GM21528 (cell line): ENCODE results near the gene SERPIND1.

ENCODE experiments used
- ATAC-seq: cut with Tn5 transposase; IDR thresholded peaks from one replicate; pipeline ENCODE4 v1.9.1; 2021; ENCODE audit warnings: mild to moderate bottlenecking, moderate library complexity; ENCODE audit not compliant: unreplicated experiment, low FRiP score

SERPIND1 gene

GRCh38 chr22:20771918-20772625 is 1.8 kb upstream of the SERPIND1 start:
- ATAC-seq = no peak

DNA sequence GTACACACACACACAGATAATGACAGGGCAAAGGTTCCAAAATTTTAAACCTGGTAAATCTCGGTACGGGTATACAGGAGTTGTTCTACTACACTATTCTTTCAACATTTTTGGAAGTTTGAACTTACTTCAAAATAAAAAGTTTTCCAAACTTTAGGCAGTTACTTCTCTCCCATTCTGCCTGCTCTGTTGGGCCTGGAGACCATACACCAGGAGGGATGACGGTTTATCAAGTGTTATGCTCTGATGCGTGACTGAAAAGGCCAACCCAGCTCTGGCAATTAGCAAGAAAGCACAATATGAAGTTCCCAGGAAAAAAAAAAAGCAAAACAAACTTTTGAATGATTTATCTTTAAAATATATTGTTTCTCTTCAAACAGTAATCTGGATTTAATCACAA is 969 bp downstream of the SERPIND1 start:
- no peak for ATAC-seq

DNA sequence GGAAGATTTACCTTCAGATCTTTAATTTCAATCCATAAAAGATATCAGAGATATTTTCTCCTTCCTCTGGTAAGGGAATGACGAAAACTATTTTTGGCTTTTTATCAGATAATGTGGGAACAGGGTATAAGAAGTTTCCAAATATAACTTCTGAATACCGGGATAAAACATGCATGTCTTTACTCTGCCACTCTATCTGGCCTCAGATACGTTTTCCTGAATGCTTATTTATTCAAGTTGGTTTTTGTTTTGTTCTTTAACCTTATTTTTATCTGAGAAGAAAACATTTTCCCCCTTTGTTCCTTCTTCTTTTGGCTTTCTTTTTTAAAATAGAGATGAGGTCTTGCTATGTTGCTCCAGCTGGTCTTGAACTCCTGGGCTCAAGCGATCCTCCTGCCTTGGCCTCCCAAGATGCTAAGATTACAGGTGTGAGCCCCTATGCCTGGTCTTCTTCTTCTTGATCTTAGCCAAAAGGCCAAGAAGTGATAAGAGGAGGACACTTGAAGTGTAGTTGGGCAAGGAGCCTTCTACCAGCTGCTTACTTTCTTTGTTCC is 1.5 kb downstream of the SERPIND1 start:
- no peak for ATAC-seq

DNA sequence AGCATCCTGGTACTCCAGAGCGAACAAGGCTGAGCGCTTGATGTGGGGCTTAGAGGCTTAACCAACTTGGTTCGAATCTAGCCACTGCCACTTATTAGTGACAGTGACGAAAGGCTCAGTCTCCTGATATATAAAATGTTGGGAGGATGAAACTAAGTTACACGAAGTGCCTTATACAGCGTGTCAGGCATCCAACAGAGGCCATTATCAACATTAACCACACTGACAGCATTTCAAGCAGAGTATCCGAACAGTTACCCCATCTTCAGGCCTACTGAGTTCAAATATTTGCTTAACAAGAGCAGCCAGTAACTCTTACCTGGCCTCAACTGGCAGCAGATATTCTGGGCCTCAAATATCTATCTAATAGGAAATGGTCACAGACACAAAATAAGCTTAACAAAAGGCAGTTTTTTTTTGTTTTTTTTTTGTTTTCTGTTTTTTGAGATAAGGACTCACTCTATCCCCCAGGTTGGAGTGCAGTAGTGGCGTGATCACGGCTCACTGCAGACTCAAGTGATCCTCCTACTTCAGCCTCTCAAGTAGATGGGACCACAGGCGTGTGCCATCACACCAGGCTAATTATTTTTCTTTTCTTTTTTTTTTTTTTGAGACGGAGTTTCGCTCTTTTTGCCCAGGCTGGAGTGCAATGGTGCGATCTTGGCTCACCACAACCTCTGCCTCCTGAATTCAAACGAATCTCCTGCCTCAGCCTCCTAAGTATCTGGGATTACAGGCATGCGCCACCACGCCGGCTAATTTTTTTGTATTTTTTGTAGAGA is 2.9 kb downstream of the SERPIND1 start:
- ATAC-seq = no peak

DNA sequence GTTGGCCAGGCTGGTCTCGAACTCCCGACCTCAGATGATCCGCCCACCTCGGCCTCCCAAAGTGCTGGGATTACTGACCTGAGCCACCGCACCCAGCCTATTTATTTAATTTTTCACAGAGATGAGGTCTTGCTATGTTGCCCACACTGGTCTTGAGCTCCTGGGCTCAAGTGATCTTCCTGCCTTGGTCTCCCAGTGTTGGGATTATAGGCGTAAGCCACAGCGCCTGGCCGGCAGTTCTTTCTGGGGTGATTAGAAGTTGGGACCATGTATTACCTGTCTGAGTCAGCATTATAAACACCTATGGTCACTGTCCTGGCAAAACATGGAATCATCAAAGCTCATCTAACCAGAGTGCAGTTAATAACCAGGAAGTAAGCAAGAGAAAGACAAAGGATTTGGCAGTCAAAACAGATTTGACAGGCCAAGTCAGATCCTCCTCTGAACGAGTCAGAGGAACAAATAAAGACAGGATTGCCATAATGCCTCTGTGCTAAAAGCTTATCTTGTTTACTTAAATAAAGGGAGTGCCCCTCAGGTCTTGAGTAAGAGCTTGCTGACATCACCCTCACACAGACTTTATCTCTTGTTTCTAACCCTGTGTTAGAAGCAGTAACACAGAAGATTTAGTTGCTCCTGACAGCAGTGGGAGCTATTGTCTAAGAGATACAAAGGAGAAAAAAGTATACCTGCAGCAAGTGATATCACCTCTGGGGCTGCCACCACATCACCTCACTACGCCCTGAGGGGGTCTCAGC is 3.7 kb downstream of the SERPIND1 start:
- no peak for ATAC-seq

- no peak for ATAC-seq
Measured at GRCh38 chr22:20779014-20779817, 5.3 kb downstream of the SERPIND1 start.

- ATAC-seq = no peak
Measured at GRCh38 chr22:20779818-20780158, 5.9 kb downstream of the SERPIND1 start.

DNA sequence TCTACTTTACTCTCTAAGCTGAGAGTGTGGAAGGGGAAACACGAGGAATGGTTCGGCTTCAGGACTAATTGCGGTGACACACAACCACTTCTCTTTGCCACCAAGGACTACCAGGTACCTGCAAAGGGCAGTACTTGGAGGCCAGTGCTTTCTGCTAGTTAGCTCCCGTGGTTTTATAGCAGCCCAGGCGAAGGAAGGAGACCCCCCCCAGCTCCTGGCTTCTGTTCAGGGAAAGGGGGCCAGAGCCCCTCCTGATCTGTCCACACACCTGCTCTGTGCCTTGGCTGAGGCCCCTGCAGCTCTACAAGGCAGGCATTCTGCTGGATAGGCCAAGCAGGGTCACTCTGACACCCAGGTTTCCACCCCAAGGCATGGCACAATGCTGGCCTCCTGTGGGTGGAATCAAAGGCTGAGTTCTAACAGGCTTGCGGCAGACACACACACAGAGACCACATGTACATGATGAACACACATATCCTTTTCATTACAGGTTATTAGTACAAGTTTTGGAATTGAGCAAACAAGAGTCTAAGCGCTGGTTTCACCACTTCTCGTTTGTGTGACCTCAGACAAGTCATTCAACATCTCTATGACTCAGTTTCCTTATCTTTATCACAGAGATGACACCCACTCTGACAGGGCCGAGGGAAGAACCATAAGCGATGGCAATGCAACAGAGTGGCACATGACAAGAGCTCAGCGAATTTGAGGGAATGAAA is 7.5 kb downstream of the SERPIND1 start:
- ATAC-seq = no peak

DNA sequence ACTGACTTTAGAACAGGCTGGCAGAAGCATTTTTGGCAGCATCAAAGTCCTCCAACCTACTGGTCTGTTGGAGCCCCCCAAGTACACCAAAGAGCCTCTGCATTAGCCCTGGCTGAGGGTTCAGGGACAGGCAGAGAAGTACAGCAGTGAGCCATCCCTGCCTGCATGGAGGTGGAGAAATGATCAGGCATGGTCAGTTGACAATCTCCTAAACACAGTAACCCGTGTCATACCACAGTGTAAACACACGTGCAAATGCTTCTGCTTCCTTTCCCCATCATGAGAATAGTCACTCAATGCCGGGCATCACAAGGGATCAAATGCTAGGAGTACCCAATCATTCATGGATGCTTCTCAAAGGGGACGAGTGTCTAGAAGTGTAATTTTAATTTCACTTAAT is 8.2 kb downstream of the SERPIND1 start:
- ATAC-seq = no peak

GRCh38 chr22:20782596-20783299 is 8.8 kb downstream of the SERPIND1 start:
- no peak for ATAC-seq

- no peak for ATAC-seq
Measured at GRCh38 chr22:20783300-20783673, 9.4 kb downstream of the SERPIND1 start.

DNA sequence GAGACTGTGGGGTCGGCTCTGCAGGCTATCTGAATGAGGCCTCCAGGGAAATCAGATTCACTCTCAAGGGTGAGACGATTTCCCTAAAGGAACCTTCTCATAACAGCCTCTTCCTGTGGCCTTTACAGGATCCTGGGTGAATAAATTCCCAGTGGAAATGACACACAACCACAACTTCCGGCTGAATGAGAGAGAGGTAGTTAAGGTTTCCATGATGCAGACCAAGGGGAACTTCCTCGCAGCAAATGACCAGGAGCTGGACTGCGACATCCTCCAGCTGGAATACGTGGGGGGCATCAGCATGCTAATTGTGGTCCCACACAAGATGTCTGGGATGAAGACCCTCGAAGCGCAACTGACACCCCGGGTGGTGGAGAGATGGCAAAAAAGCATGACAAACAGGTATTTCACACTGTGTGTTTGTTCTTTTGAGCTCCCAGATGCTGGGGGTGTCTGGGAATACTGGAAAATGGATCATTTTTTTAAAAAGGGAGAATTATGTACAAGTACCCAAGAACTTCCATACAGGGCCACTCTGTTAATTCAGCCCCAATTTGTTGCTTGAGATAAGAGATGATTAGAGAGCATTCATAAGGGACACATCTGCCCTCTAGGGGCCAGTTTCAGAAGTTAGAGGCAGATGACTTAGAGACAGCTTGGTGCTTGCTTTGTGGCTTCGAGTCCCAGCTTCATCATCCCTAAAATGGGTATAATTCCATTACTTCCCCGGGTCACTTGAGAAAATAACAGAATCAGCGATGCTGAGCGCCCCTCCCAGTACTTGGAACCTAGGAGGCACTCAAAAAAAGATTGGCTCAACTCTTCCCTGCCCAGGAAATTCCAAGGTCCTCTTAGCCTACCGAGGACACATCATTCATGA is 10.2 kb downstream of the SERPIND1 start:
- no peak for ATAC-seq

DNA sequence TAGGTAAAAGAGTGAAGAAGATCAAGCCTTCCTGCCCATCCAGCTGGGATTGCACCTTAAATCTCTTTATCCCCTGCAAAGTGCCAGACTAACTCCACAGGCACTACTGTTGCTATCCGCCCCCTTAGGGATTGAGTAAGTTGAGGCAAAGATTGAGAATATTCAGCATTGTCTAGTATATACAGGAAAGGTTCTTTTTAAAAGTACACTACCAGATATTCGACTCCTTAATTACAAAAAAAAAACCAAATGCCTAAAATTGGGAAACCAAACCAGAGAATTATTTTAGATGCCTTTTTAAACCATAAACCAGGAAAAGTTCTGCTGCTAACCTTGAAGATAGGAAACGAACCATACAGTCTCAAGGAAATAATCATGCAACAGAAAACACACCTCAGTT is 11.5 kb downstream of the SERPIND1 start:
- no peak for ATAC-seq

DNA sequence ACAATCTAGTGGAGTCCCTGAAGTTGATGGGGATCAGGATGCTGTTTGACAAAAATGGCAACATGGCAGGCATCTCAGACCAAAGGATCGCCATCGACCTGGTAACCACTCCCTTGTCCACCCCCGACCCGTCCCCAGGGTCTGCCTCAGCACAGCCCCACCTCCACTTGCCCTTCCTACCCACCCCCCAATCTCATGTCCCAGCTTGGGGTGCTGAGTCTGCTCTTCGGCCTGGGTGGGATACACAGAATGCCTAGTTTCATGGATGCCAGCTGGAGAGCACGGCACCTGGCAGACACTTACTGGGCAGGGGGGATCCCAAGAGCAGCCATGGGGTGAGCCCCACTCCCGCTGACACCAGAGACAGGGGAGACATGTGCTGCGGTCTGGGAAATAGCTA is 12.1 kb downstream of the SERPIND1 start:
- ATAC-seq = no peak

DNA sequence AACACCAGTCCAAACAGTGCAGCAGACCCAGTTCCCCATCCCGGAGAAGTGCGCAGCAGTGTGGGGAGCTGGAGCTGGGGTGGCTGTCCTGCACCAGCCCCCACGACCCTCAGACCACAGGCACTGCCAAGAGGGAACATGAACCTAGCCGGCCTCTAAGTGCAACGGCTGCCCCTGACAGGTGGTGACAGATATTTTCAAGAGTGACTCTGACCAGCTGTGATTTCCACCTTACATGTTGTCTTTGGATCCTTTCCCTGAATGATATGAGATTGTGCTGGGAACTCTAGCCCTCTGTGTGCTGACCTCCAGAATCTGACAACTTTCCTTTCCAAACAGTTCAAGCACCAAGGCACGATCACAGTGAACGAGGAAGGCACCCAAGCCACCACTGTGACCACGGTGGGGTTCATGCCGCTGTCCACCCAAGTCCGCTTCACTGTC is 12.6 kb downstream of the SERPIND1 start:
- ATAC-seq = no peak

DNA sequence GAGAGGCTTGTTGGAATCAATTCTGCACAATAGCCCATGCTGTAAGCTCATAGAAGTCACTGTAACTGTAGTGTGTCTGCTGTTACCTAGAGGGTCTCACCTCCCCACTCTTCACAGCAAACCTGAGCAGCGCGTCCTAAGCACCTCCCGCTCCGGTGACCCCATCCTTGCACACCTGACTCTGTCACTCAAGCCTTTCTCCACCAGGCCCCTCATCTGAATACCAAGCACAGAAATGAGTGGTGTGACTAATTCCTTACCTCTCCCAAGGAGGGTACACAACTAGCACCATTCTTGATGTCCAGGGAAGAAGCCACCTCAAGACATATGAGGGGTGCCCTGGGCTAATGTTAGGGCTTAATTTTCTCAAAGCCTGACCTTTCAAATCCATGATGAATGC is 13.3 kb downstream of the SERPIND1 start:
- ATAC-seq = no peak

GRCh38 chr22:20787746-20788626 is 14.1 kb downstream of the SERPIND1 start:
- no peak for ATAC-seq
